ENCODE results near the gene GIPR.
"Not testable (repeated sequence)": the region's sequence is repeated elsewhere in the genome, so short reads cannot be mapped to it uniquely, and the experiment has no call there.

GIPR gene

GRCh38 chr19:45645631-45646344, 22.2 kb upstream of the GIPR start:
- DNase-seq, result no peak

GRCh38 chr19:45646345-45646698, 21.7 kb upstream of the GIPR start:
- DNase-seq, result no peak

GRCh38 chr19:45650722-45651121, 17.3 kb upstream of the GIPR start:
- DNase-seq, result no peak

GRCh38 chr19:45653634-45654033, 14.4 kb upstream of the GIPR start:
- DNase-seq, result no peak

- DNase-seq, result no peak
These were observed 12.9 kb upstream of the GIPR start for GRCh38 chr19:45655073-45655472.

- no peak for DNase-seq
These were observed 10.4 kb upstream of the GIPR start for GRCh38 chr19:45657520-45658167.

GRCh38 chr19:45659096-45659729, 8.8 kb upstream of the GIPR start:
- DNase-seq, result no peak

- no peak for DNase-seq
These were observed 7.4 kb upstream of the GIPR start for GRCh38 chr19:45660636-45661035.

GRCh38 chr19:45663800-45664199, 4.2 kb upstream of the GIPR start:
- DNase-seq, result no peak

GRCh38 chr19:45664575-45664974, 3.4 kb upstream of the GIPR start:
- DNase-seq, result no peak

GRCh38 chr19:45668342-45668871, 386 bp downstream of the GIPR start:
- DNase-seq, result peak; percentile 17

GRCh38 chr19:45670670-45671453, 2.8 kb downstream of the GIPR start:
- DNase-seq, result no peak

GRCh38 chr19:45674946-45675345, 6.9 kb downstream of the GIPR start:
- no peak for DNase-seq

GRCh38 chr19:45676851-45677263, 8.8 kb downstream of the GIPR start:
- DNase-seq, result no peak

- DNase-seq, result peak; percentile 51
These were observed 9.6 kb downstream of the GIPR start for GRCh38 chr19:45677351-45678230.

- peak; percentile 78 for DNase-seq
These were observed 13.5 kb downstream of the GIPR start for GRCh38 chr19:45681391-45682015.

- no peak for DNase-seq
These were observed 14.1 kb downstream of the GIPR start for GRCh38 chr19:45682117-45682516.

- DNase-seq, result no peak
These were observed 14.9 kb downstream of the GIPR start for GRCh38 chr19:45682908-45683307.

GRCh38 chr19:45685045-45685444, 17.0 kb downstream of the GIPR start:
- DNase-seq, result not testable (repeated sequence)

- no peak for DNase-seq
These were observed 19.6 kb downstream of the GIPR start for GRCh38 chr19:45687599-45687998.

- peak; percentile 73 for DNase-seq
These were observed 23.6 kb downstream of the GIPR start, which contains the start of gene SNRPD2 for GRCh38 chr19:45691516-45692186. SNRPD2 (minus strand) TSS chr19:45691953; CDS start chr19:45691888, 65 bp downstream.

All from activated gamma-delta T cell (primary cell).